Pancreas (tissue), 10 donors: ENCODE measurements around the gene ZNF709. TPM values are rescaled to one million over a fixed set of nuclear protein-coding genes. Genes with fewer than 3 reads are reported as not detected.
"Not testable (repeated sequence)": the region's sequence is repeated elsewhere in the genome, so short reads cannot be mapped to it uniquely, and the experiment has no call there.

Experiments used
- ATAC-seq, 4 donors: fragments of 200-7000 bp; cut with Tn5 transposase; one replicate each; pipeline versions ENCODE4 v1.8.0 to v1.9.1; 2020; ENCODE audit warnings: mild to moderate bottlenecking in 4 of 4, moderate library complexity in 4 of 4
- DNase-seq, 6 donors: peaks; one replicate each; pipeline ENCODE4 v3.0.0-alpha.2; 2020
- FAIRE-seq: peaks from 2 replicates; lab custom pipeline; 2012; peaks lifted over from hg19 to GRCh38; lab: Jason Lieb, UNC
- H3K27ac ChIP-seq, 4 donors: fragments of 200-600 bp; sonication (generic); 1 replicate in 3 of 4; 2 replicates in 1 of 4; pipeline versions ENCODE4 v1.5.0 to v1.8.0; 2020
- H3K27me3 ChIP-seq, 4 donors: fragments of 200-600 bp; one replicate each; pipeline ENCODE4 v1.8.0; 2021
- H3K36me3 ChIP-seq, 3 donors: fragments of 200-600 bp; sonication (generic) in 1 of 3; one replicate each; pipeline versions ENCODE4 v1.5.0 to v1.8.0; 2020 to 2021
- H3K4me1 ChIP-seq, 3 donors: fragments of 200-600 bp; one replicate each; pipeline ENCODE4 v1.8.0; 2021
- H3K4me3 ChIP-seq, 4 donors: fragments of 200-600 bp; sonication (generic) in 2 of 4; one replicate each; pipeline versions ENCODE4 v1.5.0 to v1.8.0; 2020 to 2021
- H3K9me3 ChIP-seq, 4 donors: fragments of 200-600 bp; one replicate each; pipeline ENCODE4 v1.8.0; 2021
- CTCF ChIP-seq, 4 donors: fragments of 200-600 bp; sonication (generic) in 3 of 4; IDR thresholded peaks; one replicate each; pipeline versions ENCODE4 v1.5.0 to v1.8.0; 2021; ENCODE audit warnings: antibody characterized with exemption in 4 of 4
- WGBS, 2 donors: extraction: QIAGEN DNeasy Blood & Tissue Kit; methylation state at CpG; one replicate each; pipeline ENCODE4 v1.1.7; 2013; 5-methylcytosine and 5-hydroxymethylcytosine counted together
- intact Hi-C, 3 donors: fragments of 100-400 bp; cut with DNase I; formaldehyde crosslinking; loops; one replicate each; pipeline versions ENCODE4 v1.11.1 to v1.14.2; 2022
- polyA plus RNA-seq, 2 donors: library from polyadenylated mRNA; stranded (reverse); fragments of 200-250 nt; gene quantifications; one replicate each; pipeline ENCODE4 v1.2.3, GENCODE V29; 2013
- total RNA-seq, 6 donors: library from RNA; stranded (reverse); fragmentation: NEBNext Ultra II Directional in 4 of 6; extraction: Animal tissue kit (Norgen Biotek cat#: 25700) in 4 of 6; gene quantifications; one replicate each; pipeline versions ENCODE4 v1.2.1 to v1.2.4, GENCODE V29; 2021 to 2023
- donor health status: healthy with polysubstance abuse.
- donor health status: DM: no; HTN: no; CAD: no; lungs with moderate emphysema.
- donor health status: DM: no; HTN: no; CAD: no.
- donor health status: control.
- donor health status: control.
- donor health status: Bipolar disorder and iron deficiency.
- donor health status: DM: yes; HTN: yes; CAD: no.
- donor health status: DM: no; HTN: no; CAD: no.
- donor health status: DM: no; HTN: no; CAD: no.
- donor health status: DM: yes; HTN: yes; CAD: no.

The ZNF709 gene
- total and polyA plus RNA-seq, 8 donors, result 0.56 to 2.5 (median 1.6) TPM

GRCh38 chr19:12440541-12441316, 43.9 kb downstream of the ZNF709 start, which contains the start of gene ZNF443:
TSS of gene ZNF443 (minus strand) at chr19:12441021. CDS start at chr19:12440914, 107 bp downstream.
- WGBS, 2 donors, result 0% methylated on average over 57 to 59 of the region's 59 CpGs
- intact Hi-C loops, result no loop called here
- Histone ChIP-seq H3K27ac (peak within 1 kb of the TSS; percentile 71 to 86 (median 82)), H3K4me1 (no peaks in the 10 kb centered on the region), H3K27me3 (no peaks in the 10 kb centered on the region), H3K9me3 (no peaks in the 10 kb centered on the region), H3K4me3 (peak within 1 kb of the TSS; percentile 53 to 67 (median 54)), H3K36me3 (no peaks in the 10 kb centered on the region)
- DNase-seq, result peak; percentile 97 to 100 (median 99)
- FAIRE-seq, result peak; percentile 93
- no peak for TF ChIP-seq CTCF (IDR thresholded peaks at IDR 0.05)
- ATAC-seq, result peak; percentile 96 to 99 (median 96)

- ATAC-seq, result peak; percentile 71 to 79 (median 73)
- H3K9me3 ChIP-seq, H3K27me3 ChIP-seq, H3K36me3 ChIP-seq, H3K4me1 ChIP-seq, FAIRE-seq, intact Hi-C loops: not testable (repeated sequence)
- peak; percentile 23 to 68 (median 44) for DNase-seq
- 0 to 1% methylated on average over 17 to 20 of the region's 28 CpGs for WGBS, 2 donors
- Histone ChIP-seq H3K4me3 (peak overlapping the region; percentile 53 to 67 (median 54)), H3K27ac (peak overlapping the region; percentile 71 to 86 (median 82))
These were observed 44.7 kb downstream of the ZNF709 start for GRCh38 chr19:12439686-12440540.

GRCh38 chr19:12430726-12431299, 53.8 kb downstream of the ZNF709 start:
- H3K36me3 ChIP-seq, H3K4me3 ChIP-seq, H3K27ac ChIP-seq, H3K9me3 ChIP-seq, H3K27me3 ChIP-seq, H3K4me1 ChIP-seq, DNase-seq, intact Hi-C loops, FAIRE-seq, ATAC-seq: not testable (repeated sequence)
- 98% methylated on average over 6 of the region's 6 CpGs for WGBS, 2 donors

GRCh38 chr19:12425888-12426274, 58.7 kb downstream of the ZNF709 start:
- intact Hi-C loops, result no loop called here

GRCh38 chr19:12425236-12425887, 59.3 kb downstream of the ZNF709 start:
- H3K27me3 ChIP-seq, result no peaks in the 10 kb centered on the region
- ATAC-seq (no peak), FAIRE-seq (no peak), DNase-seq (no peak)
- WGBS, 2 donors, result 96% methylated on average over 2 of the region's 2 CpGs
- H3K27ac ChIP-seq, result no peak overlapping the region
- no peaks in the 10 kb centered on the region for H3K9me3 ChIP-seq
- no peaks in the 10 kb centered on the region for H3K36me3 ChIP-seq
- H3K4me1 ChIP-seq, result no peaks in the 10 kb centered on the region
- no peak overlapping the region for H3K4me3 ChIP-seq
- no peak for TF ChIP-seq CTCF (IDR thresholded peaks at IDR 0.05)
- intact Hi-C loops, result no loop called here

More at GRCh38 chr19:12425888-12426274, 58.7 kb downstream of the ZNF709 start:
- Histone ChIP-seq H3K9me3 (no peaks in the 10 kb centered on the region), H3K27ac (no peak overlapping the region), H3K4me1 (no peaks in the 10 kb centered on the region), H3K36me3 (no peaks in the 10 kb centered on the region), H3K4me3 (no peak overlapping the region), H3K27me3 (no peaks in the 10 kb centered on the region)
- WGBS, 2 donors, result 97 to 99% methylated on average over 4 of the region's 4 CpGs
- TF ChIP-seq CTCF (IDR thresholded peaks at IDR 0.05), result no peak
- ATAC-seq, result no peak
- FAIRE-seq, result no peak
- DNase-seq, result no peak

GRCh38 chr19:12417273-12417672, 67.3 kb downstream of the ZNF709 start:
- 93 to 94% methylated on average over 5 of the region's 5 CpGs for WGBS, 2 donors
- H3K4me1 ChIP-seq, H3K27me3 ChIP-seq, FAIRE-seq, H3K4me3 ChIP-seq, H3K36me3 ChIP-seq, DNase-seq, H3K27ac ChIP-seq, ATAC-seq, intact Hi-C loops, H3K9me3 ChIP-seq: not testable (repeated sequence)
